Renal cortical epithelial cell (primary cell): ENCODE measurements around the gene SLC22A13. TPM values are rescaled to one million over a fixed set of nuclear protein-coding genes. Genes with fewer than 3 reads are reported as not detected.

Experiments
- total RNA-seq: library from RNA; depleted of rRNA; stranded (reverse); fragments of >200 nt; gene quantifications from 2 replicates; pipeline ENCODE4 v1.2.3, GENCODE V29; 2014

The SLC22A13 gene
- total RNA-seq, 1 donor from 2014 or later, result 0.25 TPM

Other genes starting within 250 kb of the SLC22A13 start
- gene PLCD1, start 236.2 kb upstream of the SLC22A13 start, total RNA-seq, result 20.5 and 28.1 TPM in 2 replicates
- gene DLEC1, start 226.6 kb upstream of the SLC22A13 start, total RNA-seq, result 0.20 TPM in 1 of 2 replicates, not detected in the other
- 22.7 and 55.0 TPM in 2 replicates for gene ACAA1, start 128.7 kb upstream of the SLC22A13 start, total RNA-seq
- gene MYD88, start 127.2 kb upstream of the SLC22A13 start, total RNA-seq, result 22.7 and 28.7 TPM in 2 replicates
- 66.0 and 73.8 TPM in 2 replicates for gene OXSR1, start 100.3 kb upstream of the SLC22A13 start, total RNA-seq
- 0.45 TPM in 1 of 2 replicates, not detected in the other for gene SLC22A14, start 16.5 kb downstream of the SLC22A13 start, total RNA-seq
- 1.0 TPM in 2 replicates for gene XYLB, start 81.0 kb downstream of the SLC22A13 start, total RNA-seq
- 3.5 and 11.8 TPM in 2 replicates for gene ACVR2B, start 188.1 kb downstream of the SLC22A13 start, total RNA-seq
- gene EXOG, start 230.5 kb downstream of the SLC22A13 start, total RNA-seq, result 6.9 and 11.4 TPM in 2 replicates